Stimulated activated CD4-positive, alpha-beta T cell treated with anti-CD3 and anti-CD28 coated beads, Interleukin-15, amount 100 ng/mL, for 24 hours (primary cell): ENCODE results near the gene CMTM1.

Source experiments
- DNase-seq: peaks from one replicate; pipeline ENCODE4 v3.0.0-alpha.2; 2020

Gene CMTM1

GRCh38 chr16:66566051-66566901 is at the start of gene CMTM1:
Gene CMTM1 (plus strand): TSS chr16:66566439. CDS start chr16:66566514, 75 bp downstream.
- DNase-seq: no peak

- DNase-seq: no peak
These were observed 49.8 kb upstream of the CMTM1 start for GRCh38 chr16:66516509-66516807.

- DNase-seq: peak; percentile 87
These were observed 49.2 kb upstream of the CMTM1 start for GRCh38 chr16:66516808-66517585.

DNA sequence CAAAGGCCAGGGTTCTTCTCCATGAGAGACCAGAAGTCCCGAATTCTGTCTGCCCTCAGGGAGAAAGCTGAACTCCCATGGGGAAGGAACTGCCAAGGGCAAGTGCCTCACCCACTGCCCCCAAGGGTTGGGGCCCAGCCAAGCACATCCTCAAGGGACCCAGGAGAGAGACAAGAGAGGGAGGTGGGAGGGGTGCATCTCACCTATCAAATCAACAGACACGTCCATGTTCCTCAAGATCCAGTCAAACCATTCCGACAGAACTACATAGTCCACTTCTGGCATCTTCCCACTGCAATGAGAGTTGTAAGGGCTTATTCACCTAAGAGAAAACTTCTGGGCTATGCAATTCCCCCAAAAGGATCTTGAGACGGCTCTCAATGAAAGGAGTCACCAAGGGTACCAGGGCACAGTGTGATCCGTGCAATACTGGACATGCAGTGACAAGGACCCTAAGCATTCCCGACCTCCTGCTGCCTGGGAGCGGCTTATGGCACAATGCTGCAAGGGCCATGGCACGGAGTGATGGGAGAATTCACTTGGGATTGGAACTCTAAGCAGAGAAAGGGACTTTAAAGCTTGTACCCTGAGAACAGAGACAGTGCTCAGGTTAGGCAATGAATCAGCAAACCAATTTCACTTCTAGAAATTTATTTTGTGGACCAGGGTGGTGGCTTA is 48.5 kb upstream of the CMTM1 start:
- DNase-seq: no peak

- no peak for DNase-seq
These were observed 46.5 kb upstream of the CMTM1 start for GRCh38 chr16:66519482-66520373.

DNA sequence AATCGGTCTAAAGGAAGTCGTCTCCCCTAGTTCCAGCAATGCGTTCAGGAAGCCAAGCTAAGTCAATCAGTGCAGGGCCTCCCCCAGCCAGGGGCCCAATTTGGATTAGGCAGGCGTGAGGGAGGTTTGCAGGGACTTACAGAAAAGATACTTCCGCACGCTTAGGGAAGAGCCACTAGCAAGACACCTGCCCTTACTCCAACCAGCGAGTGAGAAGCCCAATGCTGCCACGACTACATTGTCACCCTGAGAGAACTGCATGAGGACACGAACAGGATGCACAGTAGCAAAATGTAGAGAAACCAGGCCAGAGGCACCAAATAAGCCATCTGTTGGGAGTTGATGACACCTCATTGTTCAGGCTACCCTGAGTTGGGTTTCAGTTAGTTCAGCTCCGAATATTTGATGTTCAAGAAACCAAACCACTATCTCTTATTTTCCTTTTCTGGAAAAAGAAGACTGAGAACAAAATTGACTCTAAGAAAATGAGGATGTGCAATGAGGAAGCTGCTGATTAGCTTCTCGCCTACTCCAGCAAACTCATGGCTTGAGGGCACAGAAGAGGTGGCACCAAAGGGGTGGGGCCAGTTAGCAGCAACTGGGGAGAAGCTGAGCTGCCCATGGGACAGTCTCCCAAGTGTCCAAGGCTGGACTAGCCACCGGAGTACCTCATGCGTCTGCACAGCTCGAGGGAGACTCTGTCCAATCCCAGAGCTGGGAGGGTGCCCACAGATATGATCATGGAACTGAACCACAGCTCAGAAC is 45.7 kb upstream of the CMTM1 start:
- no peak for DNase-seq

DNA sequence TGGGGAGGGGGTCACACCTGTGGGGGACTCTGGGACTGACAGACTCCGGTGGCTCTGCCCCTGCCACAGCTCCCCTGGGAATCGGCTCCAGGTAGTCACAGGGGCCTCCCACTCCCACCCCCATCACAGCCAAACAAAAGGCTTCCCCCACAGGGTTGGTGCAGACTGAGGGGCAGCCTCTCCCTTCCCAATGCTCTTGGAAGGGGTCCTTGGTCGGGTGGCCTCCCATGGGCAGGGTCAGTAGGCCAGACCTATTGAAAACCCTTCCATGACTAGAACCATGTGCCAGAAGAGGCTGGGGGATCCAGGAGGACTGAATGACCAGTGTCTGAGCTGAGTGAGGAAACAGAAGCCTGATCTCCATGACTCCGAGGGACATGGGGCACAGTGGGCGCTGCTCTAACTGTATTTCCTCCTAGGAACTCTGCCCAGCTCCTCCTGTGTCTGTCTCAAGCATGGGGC is 45.0 kb upstream of the CMTM1 start:
- no peak for DNase-seq

GRCh38 chr16:66521951-66522771 is 44.1 kb upstream of the CMTM1 start:
- peak; percentile 97 for DNase-seq

- DNase-seq: no peak
These were observed 43.2 kb upstream of the CMTM1 start for GRCh38 chr16:66522816-66523590.

- DNase-seq: peak; percentile 37
These were observed 42.3 kb upstream of the CMTM1 start for GRCh38 chr16:66523861-66524354.

- peak; percentile 31 for DNase-seq
These were observed 41.6 kb upstream of the CMTM1 start for GRCh38 chr16:66524601-66525164.

DNA sequence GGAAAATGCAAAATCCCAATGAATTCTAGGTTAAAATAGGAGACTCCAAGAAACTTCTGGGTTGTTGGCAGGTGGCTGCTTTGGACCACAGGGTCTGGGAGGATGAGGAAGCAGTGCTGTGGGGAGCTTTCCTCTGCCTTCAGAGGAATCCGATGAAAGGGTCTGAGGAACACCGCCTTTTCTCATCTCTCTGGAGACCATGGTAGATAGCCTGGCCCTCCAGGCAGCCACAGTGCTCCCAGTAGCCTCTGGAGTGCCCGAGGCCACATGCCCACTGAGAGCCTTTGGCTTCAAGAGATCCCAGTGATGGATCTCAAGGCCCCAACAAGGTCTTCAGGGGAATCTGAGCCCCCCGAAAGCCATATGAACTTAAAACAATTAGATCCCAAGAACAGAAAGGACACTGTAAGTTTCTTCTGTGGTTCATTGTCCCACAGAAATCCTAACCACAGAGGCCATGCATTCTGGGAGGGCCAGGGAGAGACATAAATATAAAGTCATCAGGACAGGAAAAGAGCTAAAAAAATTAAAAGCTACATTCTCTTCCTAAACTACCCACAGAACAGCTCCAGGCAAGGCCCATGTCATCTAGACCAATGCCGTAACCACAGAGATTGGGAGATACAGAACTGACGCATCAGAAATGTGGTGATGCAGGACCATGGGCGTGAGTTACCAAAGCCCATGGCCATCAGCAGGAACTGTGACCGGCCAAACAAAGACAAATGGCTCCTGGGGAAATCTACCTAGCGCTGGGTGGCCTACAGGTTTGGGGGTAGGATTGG is 40.7 kb upstream of the CMTM1 start:
- DNase-seq: no peak

DNA sequence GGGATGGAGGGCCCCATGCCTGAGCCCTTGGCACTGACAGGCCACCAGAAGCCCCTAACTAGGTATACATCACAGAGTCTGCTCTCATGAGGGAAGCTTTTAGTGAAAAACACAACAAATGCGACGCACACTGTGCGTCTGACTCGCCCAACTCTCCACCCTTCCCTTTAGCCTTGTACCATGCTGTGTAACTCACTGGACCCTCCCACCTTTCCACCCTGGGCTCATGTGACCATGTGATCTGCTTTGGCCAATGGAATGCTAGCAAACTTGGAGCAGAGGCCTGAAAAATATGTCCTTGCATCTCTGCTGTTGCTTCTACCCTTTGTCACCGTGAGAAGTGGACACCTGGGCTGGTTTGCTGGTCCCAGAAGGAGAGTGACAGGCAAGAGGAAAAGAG is 37.9 kb upstream of the CMTM1 start:
- DNase-seq: no peak

DNA sequence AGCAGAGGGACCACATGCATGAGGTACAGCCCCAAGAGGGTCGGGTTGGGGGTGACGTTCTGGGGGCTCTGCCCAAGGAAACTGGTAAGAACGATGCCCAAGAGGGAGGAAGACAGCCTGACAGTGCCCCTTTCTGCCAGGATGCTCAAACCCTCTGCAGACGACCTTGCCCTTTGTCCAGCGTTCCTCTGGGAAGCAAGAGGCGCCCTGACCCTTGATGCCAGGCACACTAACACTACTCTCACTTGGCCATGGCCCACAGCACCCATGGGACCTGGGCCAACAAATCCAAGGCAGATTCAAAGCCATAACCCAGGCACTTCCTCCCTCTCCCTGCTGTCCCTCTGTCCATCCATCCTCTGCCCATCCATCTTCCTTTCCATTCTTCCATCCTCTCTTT is 36.8 kb upstream of the CMTM1 start:
- no peak for DNase-seq

- no peak for DNase-seq
These were observed 31.9 kb upstream of the CMTM1 start for GRCh38 chr16:66534376-66534799.

DNA sequence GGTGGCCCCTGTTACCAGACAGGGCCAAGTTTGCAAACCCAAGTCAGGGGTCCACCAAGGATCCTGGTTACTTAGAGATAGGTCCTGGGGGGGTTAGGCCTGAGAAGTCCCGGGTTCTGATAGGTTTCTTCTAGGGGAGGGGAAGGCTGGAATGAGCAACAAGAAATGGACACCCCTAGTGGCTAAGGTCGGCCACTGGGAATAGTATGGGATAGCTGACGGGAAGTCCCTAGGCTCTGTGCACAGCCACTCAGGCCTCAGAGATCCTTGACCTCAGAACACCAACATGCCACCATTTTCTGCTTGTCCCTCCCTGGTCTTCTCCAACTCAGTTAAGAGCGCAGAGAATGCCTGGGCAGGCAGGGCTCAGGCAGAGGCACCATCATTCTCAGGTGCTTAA is 29.7 kb upstream of the CMTM1 start:
- DNase-seq: no peak

GRCh38 chr16:66537236-66537635 is 29.0 kb upstream of the CMTM1 start:
- no peak for DNase-seq

- no peak for DNase-seq
These were observed 27.3 kb upstream of the CMTM1 start for GRCh38 chr16:66538910-66539309.
